WTC11 (cell line): ENCODE results near the gene BRI3BP.

ENCODE experiments used
- CBFB ChIP-seq: sonication (generic); formaldehyde crosslinking; IDR thresholded peaks from 2 replicates; pipeline ENCODE4 v1.8.1; 2022; ENCODE audit warnings: mild to moderate bottlenecking, low read depth, missing genetic modification reagents
- CREM ChIP-seq: sonication (generic); formaldehyde crosslinking; IDR thresholded peaks from 2 replicates; pipeline ENCODE4 v1.8.1; 2022; ENCODE audit warnings: mild to moderate bottlenecking, missing genetic modification reagents, moderate library complexity
- CTCF ChIP-seq: fragments of 200-600 bp; IDR thresholded peaks from 2 replicates; pipeline ENCODE4 v1.8.0; 2022; ENCODE audit warnings: antibody characterized with exemption
- JUN ChIP-seq: sonication (generic); formaldehyde crosslinking; IDR thresholded peaks from 2 replicates; pipeline ENCODE4 v1.8.0; 2023; ENCODE audit warnings: mild to moderate bottlenecking, missing genetic modification reagents
- NR1H2 ChIP-seq: sonication (generic); formaldehyde crosslinking; IDR thresholded peaks from 2 replicates; pipeline ENCODE4 v1.9.0; 2021; ENCODE audit warnings: mild to moderate bottlenecking, moderate library complexity, missing genetic modification reagents
- PRDM15 ChIP-seq: sonication (generic); formaldehyde crosslinking; IDR thresholded peaks from 2 replicates; pipeline ENCODE4 v1.8.0; 2022; ENCODE audit warnings: missing genetic modification reagents
- TEAD4 ChIP-seq: sonication (generic); formaldehyde crosslinking; IDR thresholded peaks from 2 replicates; pipeline ENCODE4 v1.8.0; 2022; ENCODE audit warnings: mild to moderate bottlenecking, missing genetic modification reagents
- ZBTB21 ChIP-seq: sonication (generic); formaldehyde crosslinking; IDR thresholded peaks from 2 replicates; pipeline ENCODE4 v1.8.1; 2023; ENCODE audit warnings: mild to moderate bottlenecking, missing genetic modification reagents, borderline replicate concordance
- ZNF138 ChIP-seq: sonication (generic); formaldehyde crosslinking; conservative IDR thresholded peaks from 2 replicates; pipeline ENCODE4 v1.8.1; 2022; ENCODE audit warnings: mild to moderate bottlenecking, moderate library complexity, missing genetic modification reagents
- ZSCAN18 ChIP-seq: fragments of 250-450 bp; sonication (Bioruptor Pico); IDR thresholded peaks from 2 replicates; pipeline ENCODE4 v2.1.2; 2022; ENCODE audit warnings: mild to moderate bottlenecking, moderate library complexity

- no peak for TF ChIP-seq CBFB (CRISPR knock-in tag)
- TF ChIP-seq CTCF: no peak
- no peak for TF ChIP-seq ZNF138
- no peak for TF ChIP-seq JUN (CRISPR knock-in tag)
- TF ChIP-seq CREM (CRISPR knock-in tag): no peak
- no peak for TF ChIP-seq ZBTB21 (CRISPR knock-in tag)
- TF ChIP-seq PRDM15: no peak
- no peak for TF ChIP-seq TEAD4 (CRISPR knock-in tag)
- no peak for TF ChIP-seq ZSCAN18
- no peak for TF ChIP-seq NR1H2 (CRISPR knock-in tag)
These were observed 32.4 kb upstream of the BRI3BP start for GRCh38 chr12:124961055-124961454.
